Measurements from ENCODE around the gene TPSG1. TPM values are rescaled to one million over a fixed set of nuclear protein-coding genes. Genes with fewer than 3 reads are reported as not detected.
"Not testable (repeated sequence)": the region's sequence is repeated elsewhere in the genome, so short reads cannot be mapped to it uniquely, and the experiment has no call there.

The TPSG1 gene
- total RNA-seq, 1 donor from 2014 or later, result not detected

DNA sequence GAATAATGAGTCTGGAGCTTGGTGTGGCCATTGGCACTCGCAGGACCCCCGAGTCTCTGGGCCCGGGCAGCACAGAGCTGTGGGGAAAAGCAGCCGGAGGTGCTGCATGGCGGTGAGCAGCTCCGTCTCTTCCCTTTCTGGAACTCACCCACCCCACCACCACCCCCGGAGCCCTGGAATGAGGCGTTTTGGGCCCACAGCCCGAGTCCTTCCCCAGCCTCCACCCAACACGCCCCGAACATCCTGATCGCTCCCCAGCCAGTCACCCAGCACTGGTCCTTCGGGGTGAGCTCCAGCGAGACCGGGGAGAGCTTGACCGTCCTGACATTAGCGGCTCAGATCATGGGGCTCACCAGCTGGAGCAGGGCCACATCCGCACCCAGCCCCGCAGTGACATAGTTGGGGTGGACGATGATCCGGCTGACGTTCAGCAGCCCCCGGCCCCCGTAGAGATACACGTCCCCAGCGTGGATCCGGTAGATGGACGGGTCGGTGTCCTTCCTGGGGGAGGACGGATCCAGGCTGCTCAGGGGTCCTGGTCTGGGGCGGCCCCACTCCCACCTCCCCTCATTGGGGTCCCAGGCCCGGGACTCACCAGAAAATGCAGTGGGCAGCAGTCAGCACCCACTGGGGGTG lies 37.3 kb upstream of the TPSG1 start:
- Mint-ChIP-seq H3K36me3 (ENCODE audit: low read depth) (no peaks in the 10 kb centered on the region), H3K4me3 (no peak overlapping the region), H3K9me3 (peaks cover 10% of the 10 kb centered on the region), H3K27ac (no peak overlapping the region), H3K4me1 (ENCODE audit: low read depth) (no peaks in the 10 kb centered on the region), H3K27me3 (ENCODE audit: insufficient read depth) (peaks cover 11% of the 10 kb centered on the region)
- intact Hi-C loops (cut with micrococcal nuclease), result no loop called here
- DNase-seq (ENCODE audit: low spot score), result no peak

- H3K36me3 Mint-ChIP-seq (ENCODE audit: low read depth), result no peaks in the 10 kb centered on the region
- peaks cover 11% of the 10 kb centered on the region for H3K27me3 Mint-ChIP-seq (ENCODE audit: insufficient read depth)
- DNase-seq (ENCODE audit: low spot score), result no peak
- no peak overlapping the region for H3K4me3 Mint-ChIP-seq
- peaks cover 10% of the 10 kb centered on the region for H3K9me3 Mint-ChIP-seq
- H3K27ac Mint-ChIP-seq, result no peak overlapping the region
- no peaks in the 10 kb centered on the region for H3K4me1 Mint-ChIP-seq (ENCODE audit: low read depth)
- intact Hi-C loops (cut with micrococcal nuclease), result no loop called here
These were observed 36.2 kb upstream of the TPSG1 start for GRCh38 chr16:1261131-1261892.

GRCh38 chr16:1260101-1260680 lies 35.1 kb upstream of the TPSG1 start:
- no peaks in the 10 kb centered on the region for H3K4me1 Mint-ChIP-seq (ENCODE audit: low read depth)
- peaks cover 11% of the 10 kb centered on the region for H3K27me3 Mint-ChIP-seq (ENCODE audit: insufficient read depth)
- peaks cover 10% of the 10 kb centered on the region for H3K9me3 Mint-ChIP-seq
- intact Hi-C loops (cut with micrococcal nuclease), result no loop called here
- no peak overlapping the region for H3K4me3 Mint-ChIP-seq
- DNase-seq (ENCODE audit: low spot score), result no peak
- no peaks in the 10 kb centered on the region for H3K36me3 Mint-ChIP-seq (ENCODE audit: low read depth)
- no peak overlapping the region for H3K27ac Mint-ChIP-seq

DNA sequence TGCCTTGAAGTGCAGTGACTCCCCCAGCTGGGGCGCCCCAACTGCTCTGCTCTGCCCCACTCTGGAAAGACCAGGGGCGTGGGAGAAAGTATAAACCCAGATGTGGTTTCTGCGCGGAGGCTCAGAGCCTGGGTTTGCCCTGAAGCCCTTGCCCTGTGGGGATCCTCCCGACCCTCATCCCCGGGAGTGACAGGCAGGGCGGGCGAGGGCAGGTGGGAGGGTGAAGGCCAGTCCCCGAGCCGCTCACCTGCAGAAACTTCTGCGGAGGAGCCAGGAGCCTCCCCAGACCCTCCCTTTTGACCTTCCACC lies 34.6 kb upstream of the TPSG1 start:
- Mint-ChIP-seq H3K4me1 (ENCODE audit: low read depth) (no peaks in the 10 kb centered on the region), H3K36me3 (ENCODE audit: low read depth) (no peaks in the 10 kb centered on the region), H3K9me3 (peaks cover 6% of the 10 kb centered on the region), H3K4me3 (no peak overlapping the region), H3K27ac (no peak overlapping the region), H3K27me3 (ENCODE audit: insufficient read depth) (peaks cover 11% of the 10 kb centered on the region)
- DNase-seq (ENCODE audit: low spot score), result no peak
- intact Hi-C loops (cut with micrococcal nuclease), result no loop called here

DNA sequence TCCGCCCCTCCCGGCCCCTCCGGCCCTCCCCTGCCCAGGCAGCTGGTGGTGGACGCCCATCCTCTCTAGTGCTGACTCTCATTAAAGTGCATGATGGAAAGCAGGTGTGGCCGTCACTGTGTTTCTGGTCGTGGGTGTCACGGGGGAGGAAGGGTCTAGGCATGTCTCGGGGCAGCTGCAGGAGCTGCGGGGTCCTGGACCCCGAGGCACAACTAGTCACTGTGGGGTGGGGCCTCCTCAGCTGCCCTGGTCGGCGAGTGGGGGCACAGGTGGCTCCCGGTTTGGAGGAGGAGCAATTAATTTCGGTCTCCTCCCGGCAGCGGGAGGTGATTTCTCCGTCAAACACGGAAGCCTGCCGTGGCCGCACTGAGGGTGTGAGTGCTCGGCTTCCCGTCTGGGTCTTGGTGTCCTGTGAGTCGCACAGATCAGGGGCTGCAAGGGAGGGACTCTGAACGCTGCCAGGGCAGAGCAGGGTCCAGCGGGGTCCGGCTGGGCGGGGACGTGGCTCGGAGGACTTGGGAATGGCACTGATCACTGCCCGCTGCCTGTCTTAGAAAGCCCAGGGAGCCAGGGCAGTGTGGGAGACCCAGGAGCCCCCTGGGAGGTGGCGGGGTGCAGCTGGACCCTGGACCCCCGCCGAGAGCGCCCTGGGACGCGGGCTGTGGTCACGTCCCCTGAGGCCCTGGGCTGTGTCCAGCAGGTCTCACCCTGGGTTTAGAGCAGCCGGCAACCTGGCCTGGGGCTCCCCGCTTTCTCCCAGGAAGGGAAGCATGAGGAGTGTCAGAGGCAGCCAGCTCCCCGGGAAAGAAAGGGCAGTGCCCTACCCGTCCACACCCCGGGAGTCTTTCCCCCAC lies 34.1 kb upstream of the TPSG1 start:
- peak overlapping the region; percentile 56 for H3K4me3 Mint-ChIP-seq
- H3K36me3 Mint-ChIP-seq (ENCODE audit: low read depth), result no peaks in the 10 kb centered on the region
- H3K27me3 Mint-ChIP-seq (ENCODE audit: insufficient read depth), result peaks cover 11% of the 10 kb centered on the region
- intact Hi-C loops (cut with micrococcal nuclease), result no loop called here
- no peak for DNase-seq (ENCODE audit: low spot score)
- H3K27ac Mint-ChIP-seq, result no peak overlapping the region
- H3K4me1 Mint-ChIP-seq (ENCODE audit: low read depth), result no peaks in the 10 kb centered on the region
- H3K9me3 Mint-ChIP-seq, result peaks cover under 1% of the 10 kb centered on the region

DNA sequence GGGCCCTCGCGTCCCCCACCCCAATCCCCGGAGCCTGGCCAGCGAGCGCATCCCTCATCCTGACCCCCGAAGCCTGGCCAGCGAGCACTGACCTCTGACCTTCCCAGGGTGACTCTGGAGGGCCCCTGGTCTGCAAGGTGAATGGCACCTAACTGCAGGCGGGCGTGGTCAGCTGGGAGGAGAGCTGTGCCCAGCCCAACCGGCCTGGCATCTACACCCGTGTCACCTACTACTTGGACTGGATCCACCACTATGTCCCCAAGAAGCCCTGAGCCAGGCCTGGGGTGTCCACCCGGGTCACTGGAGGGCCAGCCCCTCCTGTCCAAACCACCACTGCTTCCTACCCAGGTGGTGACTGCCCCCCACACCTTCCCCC lies 33.1 kb upstream of the TPSG1 start:
- H3K9me3 Mint-ChIP-seq, result no peaks in the 10 kb centered on the region
- no peak for DNase-seq (ENCODE audit: low spot score)
- no peaks in the 10 kb centered on the region for H3K4me1 Mint-ChIP-seq (ENCODE audit: low read depth)
- H3K4me3 Mint-ChIP-seq, result no peak overlapping the region
- H3K27me3 Mint-ChIP-seq (ENCODE audit: insufficient read depth), result peaks cover 11% of the 10 kb centered on the region
- no peaks in the 10 kb centered on the region for H3K36me3 Mint-ChIP-seq (ENCODE audit: low read depth)
- intact Hi-C loops (cut with micrococcal nuclease), result no loop called here
- no peak overlapping the region for H3K27ac Mint-ChIP-seq

- Mint-ChIP-seq H3K9me3 (no peaks in the 10 kb centered on the region), H3K27ac (no peak overlapping the region), H3K36me3 (ENCODE audit: low read depth) (no peaks in the 10 kb centered on the region), H3K4me3 (no peak overlapping the region), H3K4me1 (ENCODE audit: low read depth) (no peaks in the 10 kb centered on the region), H3K27me3 (ENCODE audit: insufficient read depth) (peaks cover 11% of the 10 kb centered on the region)
- intact Hi-C loops (cut with micrococcal nuclease), result no loop called here
- DNase-seq (ENCODE audit: low spot score), result no peak
These were observed 32.6 kb upstream of the TPSG1 start for GRCh38 chr16:1257561-1258224.

DNA sequence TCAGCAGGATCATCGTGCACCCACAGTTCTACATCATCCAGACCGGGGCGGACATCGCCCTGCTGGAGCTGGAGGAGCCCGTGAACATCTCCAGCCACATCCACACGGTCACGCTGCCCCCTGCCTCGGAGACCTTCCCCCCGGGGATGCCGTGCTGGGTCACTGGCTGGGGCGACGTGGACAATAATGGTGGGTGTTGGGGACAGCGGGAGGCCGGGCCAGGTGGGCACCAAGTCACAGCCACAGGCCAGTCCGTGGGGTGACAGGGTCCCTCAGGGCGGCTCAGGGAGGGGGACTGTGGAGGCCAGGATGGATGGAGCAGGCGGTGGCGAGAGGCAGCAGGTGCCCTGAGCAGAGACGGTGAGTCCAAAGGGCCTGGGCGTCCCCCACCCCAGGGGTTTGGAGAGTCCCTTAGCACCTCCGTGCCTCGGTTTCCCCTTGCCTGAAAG lies 31.8 kb upstream of the TPSG1 start:
- intact Hi-C loops (cut with micrococcal nuclease), result no loop called here
- Mint-ChIP-seq H3K27ac (no peak overlapping the region), H3K9me3 (no peaks in the 10 kb centered on the region), H3K36me3 (ENCODE audit: low read depth) (no peaks in the 10 kb centered on the region), H3K4me1 (ENCODE audit: low read depth) (no peaks in the 10 kb centered on the region), H3K27me3 (ENCODE audit: insufficient read depth) (peaks cover 9% of the 10 kb centered on the region), H3K4me3 (no peak overlapping the region)
- no peak for DNase-seq (ENCODE audit: low spot score)

DNA sequence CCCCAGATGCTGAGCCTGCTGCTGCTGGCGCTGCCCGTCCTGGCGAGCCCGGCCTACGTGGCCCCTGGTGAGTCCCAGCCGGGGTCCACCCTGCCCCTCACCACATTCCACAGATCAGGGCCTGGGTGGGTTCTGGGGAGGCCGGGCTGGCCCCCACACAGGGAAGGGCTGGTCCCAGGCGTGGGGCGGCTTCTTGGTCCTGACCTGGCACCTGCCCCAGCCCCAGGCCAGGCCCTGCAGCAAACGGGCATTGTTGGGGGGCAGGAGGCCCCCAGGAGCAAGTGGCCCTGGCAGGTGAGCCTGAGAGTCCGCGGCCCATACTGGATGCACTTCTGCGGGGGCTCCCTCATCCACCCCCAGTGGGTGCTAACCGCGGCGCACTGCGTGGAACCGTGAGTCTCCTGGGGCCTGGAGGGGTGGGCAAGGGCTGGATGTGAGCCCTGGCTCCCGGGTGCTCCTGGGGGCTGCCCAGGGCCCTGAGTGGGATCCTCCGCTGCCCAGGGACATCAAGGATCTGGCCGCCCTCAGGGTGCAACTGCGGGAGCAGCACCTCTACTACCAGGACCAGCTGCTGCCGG lies 31.3 kb upstream of the TPSG1 start:
- H3K27me3 Mint-ChIP-seq (ENCODE audit: insufficient read depth); H3K9me3 Mint-ChIP-seq; H3K4me3 Mint-ChIP-seq; H3K36me3 Mint-ChIP-seq (ENCODE audit: low read depth); H3K27ac Mint-ChIP-seq; H3K4me1 Mint-ChIP-seq (ENCODE audit: low read depth); DNase-seq (ENCODE audit: low spot score); intact Hi-C loops (cut with micrococcal nuclease): not testable (repeated sequence)

GRCh38 chr16:1255276-1256122 lies 30.4 kb upstream of the TPSG1 start, which contains the start of gene TPSD1:
Gene TPSD1 (plus strand): TSS chr16:1256069. CDS start chr16:1256281, 212 bp downstream.
- H3K4me1 Mint-ChIP-seq (ENCODE audit: low read depth); intact Hi-C loops (cut with micrococcal nuclease); H3K27ac Mint-ChIP-seq; DNase-seq (ENCODE audit: low spot score); H3K27me3 Mint-ChIP-seq (ENCODE audit: insufficient read depth); H3K4me3 Mint-ChIP-seq; H3K9me3 Mint-ChIP-seq; H3K36me3 Mint-ChIP-seq (ENCODE audit: low read depth): not testable (repeated sequence)

DNA sequence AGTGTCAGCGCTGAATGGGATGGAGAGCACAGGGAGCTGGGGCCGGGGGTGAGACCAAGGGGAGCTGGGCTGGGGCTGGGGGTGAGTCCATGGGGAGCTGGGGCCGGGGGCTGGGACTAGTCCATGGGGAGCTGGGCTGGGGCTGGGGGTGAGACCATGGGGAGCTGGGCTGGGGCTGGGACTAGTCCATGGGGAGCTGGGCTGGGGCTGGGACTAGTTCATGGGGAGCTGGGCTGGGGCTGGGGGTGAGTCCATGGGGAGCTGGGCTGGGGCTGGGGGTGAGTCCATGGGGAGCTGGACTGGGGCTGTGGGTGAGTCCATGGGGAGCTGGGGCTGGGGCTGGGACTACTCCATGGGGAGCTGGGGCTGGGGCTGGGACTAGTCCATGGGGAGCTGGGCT lies 29.8 kb upstream of the TPSG1 start:
- H3K36me3 Mint-ChIP-seq (ENCODE audit: low read depth); DNase-seq (ENCODE audit: low spot score); H3K9me3 Mint-ChIP-seq; intact Hi-C loops (cut with micrococcal nuclease); H3K4me1 Mint-ChIP-seq (ENCODE audit: low read depth); H3K4me3 Mint-ChIP-seq; H3K27ac Mint-ChIP-seq; H3K27me3 Mint-ChIP-seq (ENCODE audit: insufficient read depth): not testable (repeated sequence)
